BLaER1 treated with 17β-estradiol and CSF1 and Interleukin-3, amounts not matched to agents 10 nM and 100 nM (cell line): ENCODE results near the gene TXNIP.
A peak's percentile ranks its signal among the peaks of the same experiment; 100 is the strongest.

Experiments used
- H3K27ac ChIP-seq, 11 experiments: shearing (Covaris generic); formaldehyde crosslinking; 2 replicates each; pipeline ENCODE4 v1.8.1; 2022
- H3K27me3 ChIP-seq, 11 experiments: shearing (Covaris generic); formaldehyde crosslinking; 2 replicates each; pipeline ENCODE4 v1.8.1; 2022
- H3K36me3 ChIP-seq, 11 experiments: shearing (Covaris generic); formaldehyde crosslinking; 2 replicates each; pipeline ENCODE4 v1.8.1; 2022
- H3K4me1 ChIP-seq, 10 experiments: shearing (Covaris generic); formaldehyde crosslinking; 2 replicates each; pipeline ENCODE4 v1.8.1; 2022
- H3K4me2 ChIP-seq, 11 experiments: shearing (Covaris generic); formaldehyde crosslinking; 2 replicates each; pipeline ENCODE4 v1.8.1; 2022
- H3K4me3 ChIP-seq, 10 experiments: shearing (Covaris generic); formaldehyde crosslinking; 2 replicates each; pipeline ENCODE4 v1.8.1; 2022
- H3K9ac ChIP-seq, 11 experiments: shearing (Covaris generic); formaldehyde crosslinking; 2 replicates each; pipeline ENCODE4 v1.8.1; 2022
- H3K9me3 ChIP-seq, 11 experiments: shearing (Covaris generic); formaldehyde crosslinking; replicated peaks in 1 of 11; 2 replicates each; pipeline ENCODE4 v1.8.1; 2022
- H4K20me1 ChIP-seq, 11 experiments: shearing (Covaris generic); formaldehyde crosslinking; 2 replicates each; pipeline ENCODE4 v1.8.1; 2022
- Cebpa-rat ChIP-seq, 11 experiments: shearing (Covaris generic); IDR thresholded peaks; 2 replicates each; pipeline ENCODE4 v1.8.1; 2022

Gene TXNIP

GRCh38 chr1:145962157-145963102 is 33.9 kb downstream of the TXNIP start:
- Histone ChIP-seq H3K4me1 (peaks cover 59 to 69% (median 67%) of the 10 kb centered on the region in 10 experiments), H3K36me3 (peaks cover 0 to 6% (median 3%) of the 10 kb centered on the region in 11 experiments; a peak in 10 of 22 replicates), H4K20me1 (no peaks in the 10 kb centered on the region), H3K27me3 (peaks cover 6 to 33% (median 29%) of the 10 kb centered on the region in 11 experiments; a peak in 21 of 22 replicates), H3K9ac (peak overlapping the region; percentile 71 to 84 (median 80); a peak in 21 of 22 replicates), H3K4me3 (peak overlapping the region; percentile 67 to 84 (median 79)), H3K27ac (no peak overlapping the region; a peak in 1 of 22 replicates), H3K4me2 (peak overlapping the region; percentile 97 to 100 (median 100)), H3K9me3 (peaks cover 6 to 12% (median 7%) of the 10 kb centered on the region in 11 experiments)
- TF ChIP-seq Cebpa-rat (IDR thresholded peaks at IDR 0.05): no peak

DNA sequence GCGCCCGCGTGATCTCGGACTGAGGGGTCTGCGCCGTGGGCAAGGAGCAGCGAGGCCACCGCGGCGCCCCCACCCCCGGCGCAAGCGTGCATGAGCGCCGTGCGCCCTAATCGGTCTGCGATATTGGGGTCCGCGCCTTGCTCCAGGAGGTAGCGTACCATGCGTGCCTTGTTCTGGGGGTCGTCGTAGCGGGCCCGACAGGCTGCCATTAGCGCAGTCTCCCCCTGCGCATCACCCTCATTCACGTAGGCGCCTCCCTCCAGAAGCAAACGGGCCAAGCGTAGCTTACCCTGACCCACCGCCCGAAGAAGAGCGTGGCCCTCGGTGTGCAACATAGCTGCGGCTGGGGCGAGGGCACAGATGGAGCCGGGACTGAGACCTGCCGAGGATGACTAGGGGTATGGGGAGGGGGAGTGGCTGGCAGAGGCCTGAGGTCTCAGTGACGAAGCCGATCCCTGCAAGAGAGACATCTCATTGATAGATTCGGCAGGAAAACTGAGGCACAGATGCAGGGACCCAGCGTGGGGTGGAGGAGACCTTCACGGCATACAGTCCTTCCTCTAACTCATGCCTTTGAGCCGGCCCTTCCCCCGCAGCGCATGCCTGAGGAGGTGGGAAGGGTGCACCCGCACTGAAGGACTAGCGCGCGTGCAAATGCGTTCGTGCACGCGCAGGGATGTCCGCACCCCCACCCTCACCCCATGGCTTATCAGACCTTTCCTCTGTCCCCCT is 34.8 kb downstream of the TXNIP start:
- peaks cover 6 to 33% (median 29%) of the 10 kb centered on the region in 11 experiments; a peak in 21 of 22 replicates for H3K27me3 ChIP-seq
- H3K4me2 ChIP-seq: peak overlapping the region; percentile 97 to 100 (median 100)
- H4K20me1 ChIP-seq: no peaks in the 10 kb centered on the region
- H3K27ac ChIP-seq: peak overlapping the region in 9 of 11 experiments; percentile 58 to 77 (median 71); a peak in 18 of 22 replicates
- no peak for TF ChIP-seq Cebpa-rat (IDR thresholded peaks at IDR 0.05)
- H3K36me3 ChIP-seq: no peaks in the 10 kb centered on the region
- H3K9ac ChIP-seq: peak overlapping the region; percentile 71 to 84 (median 80)
- peaks cover 0 to 5% (median 0%) of the 10 kb centered on the region in 11 experiments; a peak in 1 of 22 replicates for H3K9me3 ChIP-seq
- peaks cover 64 to 73% (median 72%) of the 10 kb centered on the region in 10 experiments for H3K4me1 ChIP-seq
- peak overlapping the region; percentile 67 to 84 (median 79) for H3K4me3 ChIP-seq

DNA sequence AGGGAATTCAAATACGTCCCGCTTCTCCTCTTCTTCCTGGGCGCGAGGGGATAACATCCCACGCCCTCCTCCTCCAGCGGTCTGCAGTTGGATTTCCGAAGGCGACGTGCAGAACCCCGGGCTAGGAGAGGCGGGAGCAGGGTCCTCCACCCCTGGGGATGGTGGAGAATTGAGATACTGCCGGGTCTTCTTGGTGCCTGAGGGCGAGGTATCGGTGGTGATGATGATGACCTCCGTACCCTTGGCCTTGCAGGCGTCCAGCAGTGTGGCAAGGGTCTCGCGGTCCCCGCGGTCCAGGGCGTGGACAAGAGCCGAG is 35.3 kb downstream of the TXNIP start:
- Histone ChIP-seq H3K4me1 (peaks cover 69 to 78% (median 76%) of the 10 kb centered on the region in 10 experiments), H4K20me1 (no peaks in the 10 kb centered on the region), H3K4me3 (peak overlapping the region; percentile 67 to 84 (median 79)), H3K9ac (peak overlapping the region; percentile 71 to 84 (median 80)), H3K36me3 (no peaks in the 10 kb centered on the region), H3K9me3 (0 out of 22 replicates have a peak, but pooled peaks cover 0 to 1% (median 0%) of the 10 kb centered on the region in 11 experiments), H3K27me3 (peaks cover 6 to 33% (median 29%) of the 10 kb centered on the region in 11 experiments; a peak in 21 of 22 replicates), H3K27ac (peak overlapping the region; percentile 53 to 77 (median 67); a peak in 21 of 22 replicates), H3K4me2 (peak overlapping the region; percentile 97 to 100 (median 100))
- no peak for TF ChIP-seq Cebpa-rat (IDR thresholded peaks at IDR 0.05)

DNA sequence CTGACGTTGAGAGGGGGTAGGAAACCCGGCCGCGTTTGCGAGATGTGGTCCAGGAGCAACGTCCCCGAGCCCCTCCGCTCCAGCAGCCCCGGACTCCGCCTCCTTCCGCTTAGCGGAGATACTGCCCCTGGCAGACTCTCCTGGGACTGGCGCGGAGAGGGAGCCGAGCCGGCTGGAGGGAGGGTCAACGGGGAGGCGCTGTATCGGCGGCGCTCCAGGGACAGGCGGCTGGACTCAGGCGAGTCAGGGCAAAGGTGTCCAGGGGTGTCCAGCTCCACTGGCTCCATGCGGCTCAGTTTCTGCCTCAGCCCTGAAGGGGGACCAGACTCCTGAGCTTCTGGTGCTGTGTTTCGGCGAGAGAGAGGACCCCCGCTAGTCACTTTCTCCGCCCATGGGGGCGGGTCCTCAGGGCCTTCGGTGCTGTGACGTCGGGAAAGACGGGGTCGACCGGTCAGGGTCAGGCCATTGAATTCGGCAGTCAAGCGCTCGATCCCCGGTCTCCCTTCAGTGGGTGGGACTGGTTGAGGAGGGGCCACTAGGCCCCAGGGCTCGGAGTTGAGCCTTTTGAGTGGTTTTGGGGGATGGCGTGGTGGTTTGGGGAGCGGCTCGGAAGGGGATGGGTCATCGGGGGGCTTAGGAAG is 35.8 kb downstream of the TXNIP start:
- peaks cover 6 to 33% (median 29%) of the 10 kb centered on the region in 11 experiments; a peak in 21 of 22 replicates for H3K27me3 ChIP-seq
- H3K4me2 ChIP-seq: peak overlapping the region; percentile 97 to 100 (median 100)
- H3K36me3 ChIP-seq: no peaks in the 10 kb centered on the region
- peaks cover 73 to 83% (median 79%) of the 10 kb centered on the region in 10 experiments for H3K4me1 ChIP-seq
- peak overlapping the region; percentile 53 to 77 (median 67); a peak in 21 of 22 replicates for H3K27ac ChIP-seq
- no peaks in the 10 kb centered on the region for H3K9me3 ChIP-seq
- no peaks in the 10 kb centered on the region; a peak in 1 of 22 replicates for H4K20me1 ChIP-seq
- TF ChIP-seq Cebpa-rat (IDR thresholded peaks at IDR 0.05): no peak
- H3K4me3 ChIP-seq: peak overlapping the region; percentile 67 to 84 (median 79)
- H3K9ac ChIP-seq: peak overlapping the region; percentile 71 to 84 (median 80)

- Histone ChIP-seq H4K20me1 (no peaks in the 10 kb centered on the region; a peak in 2 of 22 replicates), H3K4me3 (peak overlapping the region; percentile 67 to 84 (median 79)), H3K27ac (peak overlapping the region in 8 of 11 experiments; percentile 58 to 77 (median 72); a peak in 13 of 22 replicates), H3K36me3 (peaks cover 0 to 4% (median 0%) of the 10 kb centered on the region in 11 experiments; a peak in 1 of 22 replicates), H3K27me3 (peaks cover 6 to 33% (median 29%) of the 10 kb centered on the region in 11 experiments; a peak in 21 of 22 replicates), H3K9ac (peak overlapping the region in 10 of 11 experiments; percentile 71 to 84 (median 81); a peak in 20 of 22 replicates), H3K4me2 (peak overlapping the region; percentile 97 to 100 (median 100)), H3K9me3 (no peaks in the 10 kb centered on the region), H3K4me1 (peaks cover 73 to 83% (median 80%) of the 10 kb centered on the region in 10 experiments)
- no peak for TF ChIP-seq Cebpa-rat (IDR thresholded peaks at IDR 0.05)
These were observed 36.4 kb downstream of the TXNIP start for GRCh38 chr1:145959957-145960467.

DNA sequence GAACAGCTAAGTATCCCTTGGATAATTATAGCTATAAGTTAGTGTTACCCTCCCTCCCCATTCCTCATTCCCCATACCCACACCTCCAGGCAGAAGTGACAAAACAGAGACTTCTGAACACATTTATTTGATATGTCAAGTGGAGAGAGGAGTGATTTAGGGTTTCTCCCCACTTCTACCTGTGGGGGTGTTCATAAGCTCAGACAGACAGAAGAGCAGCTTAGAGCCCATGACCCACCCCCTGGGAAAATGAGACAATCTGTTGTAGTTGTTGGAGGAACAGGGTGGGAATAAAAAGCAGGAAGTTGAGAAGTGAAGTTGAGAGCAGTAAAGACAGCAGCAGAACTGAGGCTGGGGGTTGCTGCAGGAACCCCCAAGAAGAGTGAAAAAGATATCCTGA is 37.0 kb downstream of the TXNIP start:
- Histone ChIP-seq H3K4me2 (peak overlapping the region; percentile 97 to 100 (median 100)), H3K9ac (peak overlapping the region in 2 of 11 experiments; percentile 83 to 84; a peak in 3 of 22 replicates), H3K4me1 (peaks cover 79 to 88% (median 82%) of the 10 kb centered on the region in 10 experiments), H4K20me1 (no peaks in the 10 kb centered on the region; a peak in 2 of 22 replicates), H3K9me3 (no peaks in the 10 kb centered on the region), H3K27ac (no peak overlapping the region; a peak in 2 of 22 replicates), H3K27me3 (peaks cover 6 to 33% (median 29%) of the 10 kb centered on the region in 11 experiments; a peak in 21 of 22 replicates), H3K36me3 (peaks cover 0 to 8% (median 0%) of the 10 kb centered on the region in 11 experiments; a peak in 2 of 22 replicates), H3K4me3 (peak overlapping the region in 2 of 10 experiments; percentile 71 to 76; a peak in 1 of 20 replicates)
- TF ChIP-seq Cebpa-rat (IDR thresholded peaks at IDR 0.05): no peak

- Histone ChIP-seq H3K27me3 (peaks cover 6 to 30% (median 29%) of the 10 kb centered on the region in 11 experiments; a peak in 21 of 22 replicates), H4K20me1 (no peaks in the 10 kb centered on the region; a peak in 2 of 22 replicates), H3K4me1 (peaks cover 74 to 83% (median 78%) of the 10 kb centered on the region in 10 experiments), H3K27ac (no peak overlapping the region), H3K4me2 (peak overlapping the region; percentile 97 to 100 (median 100)), H3K9me3 (no peaks in the 10 kb centered on the region), H3K36me3 (peaks cover 0 to 8% (median 0%) of the 10 kb centered on the region in 11 experiments; a peak in 4 of 22 replicates), H3K9ac (no peak overlapping the region), H3K4me3 (peak overlapping the region in 2 of 10 experiments; percentile 69 to 73; a peak in 1 of 20 replicates)
- no peak for TF ChIP-seq Cebpa-rat (IDR thresholded peaks at IDR 0.05)
These were observed 37.6 kb downstream of the TXNIP start for GRCh38 chr1:145958734-145959133.
